Smooth muscle cell of the pulmonary artery (primary cell): Measurements from ENCODE around the gene GLRX. TPM values are rescaled to one million over a fixed set of nuclear protein-coding genes. Genes with fewer than 3 reads are reported as not detected.

Source experiments
- total RNA-seq: library from RNA; depleted of rRNA; stranded (reverse); fragments of >200 nt; gene quantifications from 2 replicates; pipeline ENCODE4 v1.2.3, GENCODE V29; 2014

GLRX gene
- 24.8 and 59.6 TPM in 2 replicates for total RNA-seq

DNA sequence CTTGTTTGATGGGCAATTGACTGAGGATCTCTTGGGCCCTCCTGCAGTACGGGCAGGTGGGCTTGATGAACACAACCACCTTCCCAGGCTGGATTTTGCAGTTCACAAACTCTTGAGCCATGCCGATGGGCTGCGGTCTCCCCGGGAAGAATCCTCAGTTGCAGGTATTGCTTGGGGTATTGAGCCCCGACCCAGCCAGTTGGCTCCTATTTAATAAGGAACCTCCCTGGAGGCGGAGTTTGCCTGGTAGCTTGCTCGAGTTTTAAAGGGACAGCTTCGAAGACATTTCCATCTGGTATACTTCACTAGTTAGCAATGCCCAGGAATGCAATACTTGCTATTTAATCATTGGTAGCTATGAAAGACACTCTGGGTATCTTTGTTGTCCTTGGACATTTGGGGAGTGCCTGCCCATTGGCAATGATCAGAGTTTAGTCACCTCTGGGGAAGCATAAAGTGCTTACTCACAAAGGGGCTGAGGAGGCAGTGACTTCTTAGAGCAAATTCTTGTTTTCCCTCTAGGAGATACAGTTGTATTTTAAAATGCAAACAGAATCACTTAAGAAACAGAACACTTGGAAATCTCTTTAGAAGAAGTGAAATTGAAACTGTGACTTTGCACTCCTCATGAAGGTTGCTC is at the start of gene GLRX:
GLRX (minus strand) TSS at position 185 of the 640 bp plus-strand sequence; CDS start at position 121, 64 bp downstream.

Other genes with a start within 250 kb of the GLRX start
- gene GPR150, start 202.6 kb downstream of the GLRX start, total RNA-seq: 0.40 and 0.46 TPM in 2 replicates
- 1.9 and 2.2 TPM in 2 replicates for gene RFESD, start 175.9 kb downstream of the GLRX start, total RNA-seq
- 0.13 and 0.30 TPM in 2 replicates for gene SPATA9, start 139.7 kb downstream of the GLRX start, total RNA-seq
- gene RHOBTB3, start 91.4 kb downstream of the GLRX start, total RNA-seq: 120 and 154 TPM in 2 replicates
- 39.4 and 48.1 TPM in 2 replicates for gene ELL2, start 139.1 kb upstream of the GLRX start, total RNA-seq